Measurements from ENCODE around the gene RAPGEF6. TPM values are rescaled to one million over a fixed set of nuclear protein-coding genes. Genes with fewer than 3 reads are reported as not detected.

RAPGEF6 gene
- total RNA-seq, 4 donors from 2014 or later = 7.2 to 11.7 (median 8.5) TPM

DNA sequence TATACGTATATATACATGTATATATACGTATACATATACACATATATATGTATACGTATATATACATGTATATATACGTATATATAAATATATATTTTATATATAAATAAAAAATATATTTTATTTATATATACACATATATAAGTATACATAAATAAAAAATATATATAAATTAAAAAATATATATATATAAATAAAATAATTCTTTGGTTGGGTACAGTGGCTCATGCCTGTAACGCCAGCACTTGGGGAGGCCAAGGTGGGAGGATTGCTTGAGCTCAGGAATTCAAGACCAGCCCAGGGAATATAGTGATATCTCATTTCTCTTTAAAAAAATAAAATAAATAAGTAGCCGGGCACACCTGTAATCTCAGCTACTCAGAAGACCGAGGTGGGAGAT lies 216.2 kb downstream of the RAPGEF6 start:
- H3K9me3 ChIP-seq = no peaks in the 10 kb centered on the region
- DNase-seq = no peak
- no peak overlapping the region for H3K4me3 ChIP-seq
- ATAC-seq = no peak
- in situ Hi-C loops (cut with MboI; ENCODE audit: low sequenced_read_pairs in 4 of 4) = loop anchor here (10.0 to 25.0 kb wide), 2 partner anchors 254 to 257 kb away; partner anchors contain the start of genes HINT1 (in 4 of the 4) and LYRM7 (in 1 of the 4)
- TF ChIP-seq, protein P1, sequence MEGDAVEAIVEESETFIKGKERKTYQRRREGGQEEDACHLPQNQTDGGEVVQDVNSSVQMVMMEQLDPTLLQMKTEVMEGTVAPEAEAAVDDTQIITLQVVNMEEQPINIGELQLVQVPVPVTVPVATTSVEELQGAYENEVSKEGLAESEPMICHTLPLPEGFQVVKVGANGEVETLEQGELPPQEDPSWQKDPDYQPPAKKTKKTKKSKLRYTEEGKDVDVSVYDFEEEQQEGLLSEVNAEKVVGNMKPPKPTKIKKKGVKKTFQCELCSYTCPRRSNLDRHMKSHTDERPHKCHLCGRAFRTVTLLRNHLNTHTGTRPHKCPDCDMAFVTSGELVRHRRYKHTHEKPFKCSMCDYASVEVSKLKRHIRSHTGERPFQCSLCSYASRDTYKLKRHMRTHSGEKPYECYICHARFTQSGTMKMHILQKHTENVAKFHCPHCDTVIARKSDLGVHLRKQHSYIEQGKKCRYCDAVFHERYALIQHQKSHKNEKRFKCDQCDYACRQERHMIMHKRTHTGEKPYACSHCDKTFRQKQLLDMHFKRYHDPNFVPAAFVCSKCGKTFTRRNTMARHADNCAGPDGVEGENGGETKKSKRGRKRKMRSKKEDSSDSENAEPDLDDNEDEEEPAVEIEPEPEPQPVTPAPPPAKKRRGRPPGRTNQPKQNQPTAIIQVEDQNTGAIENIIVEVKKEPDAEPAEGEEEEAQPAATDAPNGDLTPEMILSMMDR (IDR thresholded peaks at IDR 0.05 in 4 of 5, conservative IDR thresholded peaks at IDR 0.05 in 1 of 5) = no peak
- no peak for TF ChIP-seq POLR2A (IDR thresholded peaks at IDR 0.05)
- H3K36me3 ChIP-seq = peaks cover 0 to 16% of the 10 kb centered on the region in 2 donors
- no peaks in the 10 kb centered on the region for H3K4me1 ChIP-seq
- no peaks in the 10 kb centered on the region for H3K27me3 ChIP-seq
- intact Hi-C loops (cut with DNase I; ENCODE audit: low total_unique reads) = loop anchor here (10.0 kb wide), 2 partner anchors 154 to 1514 kb away; partner anchors contain the start of genes CDC42SE2 and CHSY3
- no peak overlapping the region for H3K27ac ChIP-seq

DNA sequence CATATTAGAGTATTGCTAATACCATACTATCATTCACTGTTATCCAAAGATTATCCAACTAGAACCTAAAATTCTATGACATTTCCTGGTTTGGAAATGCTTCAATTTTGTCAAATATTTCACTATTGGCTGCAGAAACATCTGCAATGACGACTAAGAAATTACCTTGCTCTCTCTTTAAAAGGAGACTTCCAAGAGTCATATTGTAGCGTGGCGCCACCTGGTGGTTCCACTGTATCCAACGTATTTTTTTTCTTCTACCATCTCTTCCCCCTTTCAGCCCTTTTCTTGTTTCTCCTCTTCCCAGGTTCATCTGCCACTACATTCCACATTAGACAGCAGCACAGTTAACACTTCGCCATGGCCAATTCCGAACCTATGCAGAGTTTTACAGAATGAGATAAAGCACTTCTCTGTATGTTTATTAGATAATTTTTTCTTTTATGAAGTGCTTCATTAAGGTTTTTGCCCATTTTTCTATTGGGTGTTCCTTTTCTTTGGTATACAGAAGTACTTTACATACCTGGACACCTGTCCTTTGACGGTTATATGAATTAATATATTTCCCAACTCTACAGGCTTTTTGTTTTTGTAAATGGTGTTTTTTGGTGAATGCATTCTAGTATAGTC lies 217.7 kb downstream of the RAPGEF6 start:
- Histone ChIP-seq H3K4me1 (no peaks in the 10 kb centered on the region), H3K36me3 (peaks cover 0 to 8% of the 10 kb centered on the region in 2 donors), H3K4me3 (no peak overlapping the region), H3K27me3 (no peaks in the 10 kb centered on the region), H3K9me3 (no peaks in the 10 kb centered on the region), H3K27ac (no peak overlapping the region)
- no peak for TF ChIP-seq POLR2A (IDR thresholded peaks at IDR 0.05)
- TF ChIP-seq, protein P1 (IDR thresholded peaks at IDR 0.05 in 4 of 5, conservative IDR thresholded peaks at IDR 0.05 in 1 of 5) = peak; percentile 58 to 84 (median 65)
- DNase-seq = peak; percentile 37 to 58
- peak in 1 of 2 donors; percentile 71 for ATAC-seq
- in situ Hi-C loops (cut with MboI; ENCODE audit: low sequenced_read_pairs in 4 of 4) = loop anchor here (10.0 to 25.0 kb wide), 2 partner anchors 253 to 255 kb away; partner anchors contain the start of genes HINT1 (in 4 of the 4) and LYRM7 (in 1 of the 4)
- intact Hi-C loops (cut with DNase I; ENCODE audit: low total_unique reads) = loop anchor here (1.0 to 10.0 kb wide), 3 partner anchors 153 to 1513 kb away; partner anchors contain the start of genes CDC42SE2, CHSY3 and HINT1

DNA sequence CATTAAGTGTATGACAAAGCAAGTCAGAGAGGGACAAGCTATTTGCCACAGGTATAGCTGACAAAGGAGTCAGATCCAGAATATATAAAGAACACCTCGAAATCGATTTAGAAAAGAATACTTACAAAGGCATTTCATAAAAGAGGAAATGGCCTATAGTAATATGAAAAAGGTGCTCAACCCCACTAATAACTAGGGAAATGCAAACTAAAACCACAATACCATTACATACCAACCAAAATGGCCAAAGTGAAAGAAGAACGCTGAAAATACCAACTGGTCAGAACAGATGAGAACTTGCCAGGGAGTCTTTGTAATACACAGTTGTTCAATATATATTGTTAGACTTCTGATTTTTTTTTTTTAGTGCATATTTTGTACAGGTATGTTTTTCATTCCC lies 218.3 kb downstream of the RAPGEF6 start:
- TF ChIP-seq POLR2A (IDR thresholded peaks at IDR 0.05) = no peak
- TF ChIP-seq, protein P1 (IDR thresholded peaks at IDR 0.05 in 4 of 5, conservative IDR thresholded peaks at IDR 0.05 in 1 of 5) = no peak
- Histone ChIP-seq H3K4me1 (no peaks in the 10 kb centered on the region), H3K27me3 (no peaks in the 10 kb centered on the region), H3K36me3 (peaks cover 0 to 3% of the 10 kb centered on the region in 2 donors), H3K27ac (no peak overlapping the region), H3K4me3 (no peak overlapping the region), H3K9me3 (no peaks in the 10 kb centered on the region)
- in situ Hi-C loops (cut with MboI; ENCODE audit: low sequenced_read_pairs in 4 of 4) = loop anchor here (10.0 to 25.0 kb wide), 2 partner anchors 252 to 254 kb away; partner anchors contain the start of genes HINT1 (in 4 of the 4) and LYRM7 (in 1 of the 4)
- ATAC-seq (no peak), DNase-seq (no peak)
- intact Hi-C loops (cut with DNase I; ENCODE audit: low total_unique reads) = loop anchor here (1.0 to 10.0 kb wide), 3 partner anchors 152 to 1512 kb away; partner anchors contain the start of genes CDC42SE2, CHSY3 and HINT1

DNA sequence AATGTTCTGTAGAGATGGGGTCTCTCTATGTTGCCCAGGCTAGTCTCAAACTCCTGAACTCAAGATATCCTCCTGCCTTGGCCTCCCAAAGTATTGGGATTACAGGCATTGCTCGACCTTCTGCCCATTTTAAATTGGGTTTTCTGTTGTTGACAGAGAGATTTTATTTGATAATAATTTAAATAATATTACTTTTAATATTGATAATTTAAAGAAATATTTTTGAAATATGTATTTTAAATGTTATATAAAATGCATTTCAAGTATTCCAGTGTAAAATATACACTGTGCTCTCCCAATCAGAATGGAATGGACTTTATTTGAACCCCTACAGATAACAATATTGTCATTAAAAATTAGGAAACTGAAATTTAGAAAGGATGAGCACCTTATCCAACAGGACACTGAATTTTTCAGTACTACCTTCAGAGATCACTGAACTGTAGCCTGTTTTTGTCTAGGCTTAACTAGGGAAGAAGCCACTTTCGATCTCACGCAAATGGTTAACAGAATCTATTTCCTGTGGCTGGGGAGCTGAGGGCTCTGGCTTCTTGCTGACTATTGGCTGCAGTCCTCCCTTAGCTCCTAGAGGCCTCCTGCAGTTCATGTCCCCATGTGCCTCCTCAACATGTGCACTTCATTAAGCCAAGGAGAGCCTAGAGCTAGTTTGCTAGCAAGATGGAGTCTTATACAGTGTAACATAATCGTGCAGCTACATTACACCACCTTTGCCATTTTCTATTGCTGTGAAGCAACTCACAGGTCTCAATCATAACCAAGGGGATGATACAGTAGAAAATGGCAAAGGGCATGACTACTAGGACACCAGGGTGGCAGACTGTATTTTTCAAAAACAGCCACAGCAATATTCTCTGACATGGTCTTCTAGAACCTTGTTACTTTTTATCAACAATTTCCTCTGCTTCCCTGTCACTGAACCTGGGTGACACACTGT lies 221.1 kb downstream of the RAPGEF6 start:
- H3K4me3 ChIP-seq = no peak overlapping the region
- no peak overlapping the region for H3K27ac ChIP-seq
- in situ Hi-C loops (cut with MboI; ENCODE audit: low sequenced_read_pairs in 4 of 4) (loop anchor here (10.0 to 25.0 kb wide), 2 partner anchors 249 to 252 kb away; partner anchors contain the start of genes HINT1 (in 4 of the 4) and LYRM7 (in 1 of the 4)), intact Hi-C loops (cut with DNase I; ENCODE audit: low total_unique reads) (loop anchor here (10.0 kb wide), 2 partner anchors 149 to 1509 kb away; partner anchors contain the start of genes CDC42SE2 and CHSY3)
- H3K9me3 ChIP-seq = no peaks in the 10 kb centered on the region
- H3K27me3 ChIP-seq = no peaks in the 10 kb centered on the region
- ATAC-seq (no peak), DNase-seq (no peak)
- H3K4me1 ChIP-seq = no peaks in the 10 kb centered on the region
- TF ChIP-seq, protein P1 (IDR thresholded peaks at IDR 0.05 in 4 of 5, conservative IDR thresholded peaks at IDR 0.05 in 1 of 5) = no peak
- TF ChIP-seq POLR2A (IDR thresholded peaks at IDR 0.05) = no peak
- peaks cover 0 to 4% of the 10 kb centered on the region in 2 donors for H3K36me3 ChIP-seq
